ENCODE measurements around the gene CEP162.
"Not testable (repeated sequence)": the region's sequence is repeated elsewhere in the genome, so short reads cannot be mapped to it uniquely, and the experiment has no call there.

CEP162 gene

GRCh38 chr6:84224251-84224650, 3.2 kb downstream of the CEP162 start:
- no peak overlapping the region for H3K9ac ChIP-seq (ENCODE audit: low read depth, low read length)
- H3K4me3 ChIP-seq (ENCODE audit: low read length) = no peak overlapping the region
- H3K4me1 ChIP-seq (ENCODE audit: insufficient read depth, low read length) = peaks cover 7% of the 10 kb centered on the region
- H3K27ac ChIP-seq (ENCODE audit: low read depth, low read length) = no peak overlapping the region
- H3K27me3 ChIP-seq (ENCODE audit: insufficient read depth, low read length) = peaks cover 7% of the 10 kb centered on the region; the same call in 1 of the 2 replicates
- H3K9me3 ChIP-seq (ENCODE audit: insufficient read depth, low read depth, low read length) = no peaks in the 10 kb centered on the region
- H3K36me3 ChIP-seq (ENCODE audit: insufficient read depth, low read length) = no peaks in the 10 kb centered on the region

- WGBS = 89% methylated on average over 5 of the region's 5 CpGs
- H3K27me3 ChIP-seq (ENCODE audit: insufficient read depth, low read length); H3K9me3 ChIP-seq (ENCODE audit: insufficient read depth, low read depth, low read length): not testable (repeated sequence)
Measured at GRCh38 chr6:84223608-84224007, 3.8 kb downstream of the CEP162 start.

GRCh38 chr6:84222426-84222825, 5.0 kb downstream of the CEP162 start:
- no peak overlapping the region for H3K9ac ChIP-seq (ENCODE audit: low read depth, low read length)
- WGBS = 98% methylated on average over 4 of the region's 4 CpGs
- no peaks in the 10 kb centered on the region for H3K27me3 ChIP-seq (ENCODE audit: insufficient read depth, low read length)
- H3K9me3 ChIP-seq (ENCODE audit: insufficient read depth, low read depth, low read length) = no peaks in the 10 kb centered on the region
- no peak overlapping the region for H3K4me3 ChIP-seq (ENCODE audit: low read length)
- peaks cover 16% of the 10 kb centered on the region for H3K4me1 ChIP-seq (ENCODE audit: insufficient read depth, low read length)
- H3K36me3 ChIP-seq (ENCODE audit: insufficient read depth, low read length) = no peaks in the 10 kb centered on the region
- H3K27ac ChIP-seq (ENCODE audit: low read depth, low read length) = no peak overlapping the region

More at GRCh38 chr6:84223608-84224007, 3.8 kb downstream of the CEP162 start:
- not testable (repeated sequence) for H3K27ac ChIP-seq (ENCODE audit: low read depth, low read length); H3K36me3 ChIP-seq (ENCODE audit: insufficient read depth, low read length); H3K9ac ChIP-seq (ENCODE audit: low read depth, low read length); H3K4me3 ChIP-seq (ENCODE audit: low read length); H3K4me1 ChIP-seq (ENCODE audit: insufficient read depth, low read length)

GRCh38 chr6:84220809-84221409, 6.5 kb downstream of the CEP162 start:
- Histone ChIP-seq H3K4me3 (ENCODE audit: low read length) (no peak overlapping the region), H3K27me3 (ENCODE audit: insufficient read depth, low read length) (no peaks in the 10 kb centered on the region), H3K36me3 (ENCODE audit: insufficient read depth, low read length) (no peaks in the 10 kb centered on the region), H3K27ac (ENCODE audit: low read depth, low read length) (no peak overlapping the region), H3K4me1 (ENCODE audit: insufficient read depth, low read length) (peaks cover 9% of the 10 kb centered on the region; the same call in 1 of the 2 replicates), H3K9ac (ENCODE audit: low read depth, low read length) (no peak overlapping the region), H3K9me3 (ENCODE audit: insufficient read depth, low read depth, low read length) (no peaks in the 10 kb centered on the region)
- WGBS = 89% methylated on average over 2 of the region's 3 CpGs

GRCh38 chr6:84218091-84218490, 9.4 kb downstream of the CEP162 start:
- Histone ChIP-seq H3K4me1 (ENCODE audit: insufficient read depth, low read length) (peaks cover 9% of the 10 kb centered on the region; the same call in 1 of the 2 replicates), H3K27me3 (ENCODE audit: insufficient read depth, low read length) (no peaks in the 10 kb centered on the region), H3K9me3 (ENCODE audit: insufficient read depth, low read depth, low read length) (no peaks in the 10 kb centered on the region), H3K4me3 (ENCODE audit: low read length) (no peak overlapping the region), H3K9ac (ENCODE audit: low read depth, low read length) (no peak overlapping the region), H3K36me3 (ENCODE audit: insufficient read depth, low read length) (peaks cover 14% of the 10 kb centered on the region; the same call in 1 of the 2 replicates), H3K27ac (ENCODE audit: low read depth, low read length) (no peak overlapping the region)
- WGBS = 61% methylated on average over 3 of the region's 3 CpGs

GRCh38 chr6:84213217-84213616, 14.2 kb downstream of the CEP162 start:
- WGBS = no CpG with 5 or more reads among the region's 1 CpG
- H3K27ac ChIP-seq (ENCODE audit: low read depth, low read length) = no peak overlapping the region
- peaks cover 6% of the 10 kb centered on the region; the same call in 1 of the 2 replicates for H3K4me1 ChIP-seq (ENCODE audit: insufficient read depth, low read length)
- no peaks in the 10 kb centered on the region for H3K9me3 ChIP-seq (ENCODE audit: insufficient read depth, low read depth, low read length)
- H3K4me3 ChIP-seq (ENCODE audit: low read length) = no peak overlapping the region
- H3K27me3 ChIP-seq (ENCODE audit: insufficient read depth, low read length) = no peaks in the 10 kb centered on the region
- no peak overlapping the region for H3K9ac ChIP-seq (ENCODE audit: low read depth, low read length)
- peaks cover 34% of the 10 kb centered on the region for H3K36me3 ChIP-seq (ENCODE audit: insufficient read depth, low read length)

- Histone ChIP-seq H3K4me3 (ENCODE audit: low read length) (no peak overlapping the region), H3K27ac (ENCODE audit: low read depth, low read length) (no peak overlapping the region), H3K27me3 (ENCODE audit: insufficient read depth, low read length) (no peaks in the 10 kb centered on the region), H3K9ac (ENCODE audit: low read depth, low read length) (no peak overlapping the region), H3K36me3 (ENCODE audit: insufficient read depth, low read length) (peaks cover 23% of the 10 kb centered on the region), H3K9me3 (ENCODE audit: insufficient read depth, low read depth, low read length) (no peaks in the 10 kb centered on the region), H3K4me1 (ENCODE audit: insufficient read depth, low read length) (no peaks in the 10 kb centered on the region)
- WGBS = 100% methylated on average over 1 of the region's 3 CpGs
Measured at GRCh38 chr6:84204011-84204410, 23.4 kb downstream of the CEP162 start.

- WGBS = 94% methylated on average over 6 of the region's 6 CpGs
Measured at GRCh38 chr6:84199987-84200386, 27.5 kb downstream of the CEP162 start.

GRCh38 chr6:84197708-84198107, 29.7 kb downstream of the CEP162 start:
- WGBS = 87% methylated on average over 2 of the region's 2 CpGs
- Histone ChIP-seq H3K27me3 (ENCODE audit: insufficient read depth, low read length) (no peaks in the 10 kb centered on the region), H3K36me3 (ENCODE audit: insufficient read depth, low read length) (peaks cover 52% of the 10 kb centered on the region), H3K4me3 (ENCODE audit: low read length) (no peak overlapping the region), H3K9ac (ENCODE audit: low read depth, low read length) (no peak overlapping the region), H3K9me3 (ENCODE audit: insufficient read depth, low read depth, low read length) (no peaks in the 10 kb centered on the region), H3K27ac (ENCODE audit: low read depth, low read length) (no peak overlapping the region), H3K4me1 (ENCODE audit: insufficient read depth, low read length) (no peaks in the 10 kb centered on the region)

More at GRCh38 chr6:84199987-84200386, 27.5 kb downstream of the CEP162 start:
- not testable (repeated sequence) for H3K27ac ChIP-seq (ENCODE audit: low read depth, low read length); H3K9me3 ChIP-seq (ENCODE audit: insufficient read depth, low read depth, low read length); H3K9ac ChIP-seq (ENCODE audit: low read depth, low read length); H3K4me3 ChIP-seq (ENCODE audit: low read length); H3K4me1 ChIP-seq (ENCODE audit: insufficient read depth, low read length); H3K27me3 ChIP-seq (ENCODE audit: insufficient read depth, low read length)
- H3K36me3 ChIP-seq (ENCODE audit: insufficient read depth, low read length) = peaks cover 40% of the 10 kb centered on the region

- Histone ChIP-seq H3K36me3 (ENCODE audit: insufficient read depth, low read length) (peaks cover 53% of the 10 kb centered on the region), H3K9ac (ENCODE audit: low read depth, low read length) (no peak overlapping the region), H3K4me3 (ENCODE audit: low read length) (no peak overlapping the region), H3K4me1 (ENCODE audit: insufficient read depth, low read length) (no peaks in the 10 kb centered on the region), H3K27ac (ENCODE audit: low read depth, low read length) (no peak overlapping the region), H3K27me3 (ENCODE audit: insufficient read depth, low read length) (no peaks in the 10 kb centered on the region), H3K9me3 (ENCODE audit: insufficient read depth, low read depth, low read length) (no peaks in the 10 kb centered on the region)
- 96% methylated on average over 2 of the region's 2 CpGs for WGBS
Measured at GRCh38 chr6:84193114-84193708, 34.2 kb downstream of the CEP162 start.

- 100% methylated on average over 1 of the region's 2 CpGs for WGBS
Measured at GRCh38 chr6:84191802-84192201, 35.6 kb downstream of the CEP162 start.

More at GRCh38 chr6:84191802-84192201, 35.6 kb downstream of the CEP162 start:
- peaks cover 43% of the 10 kb centered on the region for H3K36me3 ChIP-seq (ENCODE audit: insufficient read depth, low read length)
- no peaks in the 10 kb centered on the region for H3K27me3 ChIP-seq (ENCODE audit: insufficient read depth, low read length)
- H3K4me3 ChIP-seq (ENCODE audit: low read length) = no peak overlapping the region
- H3K27ac ChIP-seq (ENCODE audit: low read depth, low read length) = no peak overlapping the region
- no peaks in the 10 kb centered on the region for H3K4me1 ChIP-seq (ENCODE audit: insufficient read depth, low read length)
- H3K9ac ChIP-seq (ENCODE audit: low read depth, low read length) = no peak overlapping the region
- no peaks in the 10 kb centered on the region for H3K9me3 ChIP-seq (ENCODE audit: insufficient read depth, low read depth, low read length)
